Hematopoietic multipotent progenitor cell (in vitro differentiated cells): ENCODE results near the gene QSER1. TPM values are rescaled to one million over a fixed set of nuclear protein-coding genes. Genes with fewer than 3 reads are reported as not detected.
A peak's percentile ranks its signal among the peaks of the same experiment; 100 is the strongest.
"Not testable (repeated sequence)": the region's sequence is repeated elsewhere in the genome, so short reads cannot be mapped to it uniquely, and the experiment has no call there.

Experiments
- DNase-seq, 3 donors: peaks; one replicate each; pipeline ENCODE4 v3.0.0-alpha.2; 2011 to 2015; ENCODE audit warnings: low read depth in 2 of 3, low spot score in 2 of 3
- total RNA-seq: library from RNA; depleted of rRNA; stranded (reverse); fragments of >200 nt; gene quantifications from one replicate; pipeline ENCODE4 v1.2.3, GENCODE V29; 2012

QSER1 gene
- 11.8 TPM for total RNA-seq

DNA sequence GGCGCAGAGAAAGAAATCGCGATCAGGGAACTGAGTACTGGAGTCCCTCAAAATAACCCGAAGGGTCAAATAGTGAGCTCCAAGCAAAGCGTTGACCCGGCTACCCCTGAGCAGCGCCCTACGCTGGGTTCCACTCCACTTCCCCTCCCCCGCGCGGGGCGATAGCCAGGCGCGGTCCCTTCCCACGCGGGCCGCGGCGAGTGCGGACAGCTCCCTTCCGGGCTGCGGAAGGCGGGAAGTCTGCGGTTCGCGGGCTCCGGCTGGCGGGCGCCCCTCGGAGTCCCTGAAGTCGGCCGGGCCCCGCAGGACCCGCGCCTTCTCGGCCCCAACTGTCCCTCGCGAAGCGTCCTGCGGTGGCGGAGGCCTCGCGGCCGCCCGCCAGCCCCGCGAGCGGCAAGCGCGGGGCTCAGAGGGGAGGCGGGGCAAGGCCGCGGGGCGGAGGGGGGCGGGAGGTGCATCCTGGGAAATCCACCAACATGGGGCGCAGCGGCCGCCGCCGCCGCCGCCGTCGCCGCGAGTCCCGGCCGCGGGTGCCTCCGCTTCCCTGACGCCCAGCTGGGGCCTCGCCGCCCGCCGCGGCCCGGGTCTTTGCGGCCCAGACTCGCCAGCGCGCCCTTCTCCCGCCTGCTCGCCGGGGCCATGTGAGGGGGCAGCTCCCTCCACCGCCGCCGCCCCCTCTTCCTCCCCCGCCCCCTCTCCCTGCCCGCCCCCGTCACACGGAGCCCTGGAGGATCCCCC, at the start of gene QSER1:
TSS of gene QSER1 (plus strand) at position 457 of the 738 bp plus-strand sequence. CDS start 315 bp downstream, outside the sequence.
- DNase-seq = peak in 2 of 3 donors; percentile 71 to 75

DNA sequence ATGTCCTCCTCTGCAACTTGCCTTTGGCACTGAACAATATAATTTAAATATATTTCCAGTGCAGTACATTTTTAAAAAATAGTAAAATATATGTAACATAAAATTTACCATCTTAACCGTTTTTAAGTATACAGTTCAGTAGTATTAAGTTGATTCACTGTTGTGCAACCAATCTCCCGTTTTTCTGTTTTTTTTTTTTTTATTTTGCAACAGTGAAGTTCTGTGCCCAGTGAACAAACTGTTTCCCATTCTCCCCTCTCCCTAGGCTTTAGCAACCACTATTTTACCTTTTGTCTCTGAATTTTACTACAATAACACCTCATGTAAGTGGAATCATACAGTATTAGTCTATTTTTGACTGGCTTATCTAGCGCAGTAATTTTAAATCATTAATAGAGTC, 49.1 kb upstream of the QSER1 start:
- DNase-seq = no peak

DNA sequence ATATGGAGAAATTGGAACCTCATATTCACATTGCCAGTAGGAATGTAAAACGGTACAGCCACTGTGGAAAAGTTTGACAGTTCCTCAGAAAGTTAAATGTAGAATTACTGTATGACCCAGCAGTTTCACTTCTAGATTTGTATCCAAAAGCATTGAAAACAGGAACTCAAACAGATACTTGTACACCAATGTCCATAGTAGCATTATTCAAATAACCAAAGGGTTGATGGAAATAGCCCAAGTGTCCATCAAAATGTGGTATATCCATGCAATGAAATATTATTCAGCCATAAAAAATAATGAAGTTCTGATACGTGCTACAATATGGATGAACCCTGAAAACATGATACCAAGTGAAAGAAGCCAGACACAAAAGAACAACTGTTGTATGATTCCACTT, 45.1 kb upstream of the QSER1 start:
- DNase-seq = no peak

DNA sequence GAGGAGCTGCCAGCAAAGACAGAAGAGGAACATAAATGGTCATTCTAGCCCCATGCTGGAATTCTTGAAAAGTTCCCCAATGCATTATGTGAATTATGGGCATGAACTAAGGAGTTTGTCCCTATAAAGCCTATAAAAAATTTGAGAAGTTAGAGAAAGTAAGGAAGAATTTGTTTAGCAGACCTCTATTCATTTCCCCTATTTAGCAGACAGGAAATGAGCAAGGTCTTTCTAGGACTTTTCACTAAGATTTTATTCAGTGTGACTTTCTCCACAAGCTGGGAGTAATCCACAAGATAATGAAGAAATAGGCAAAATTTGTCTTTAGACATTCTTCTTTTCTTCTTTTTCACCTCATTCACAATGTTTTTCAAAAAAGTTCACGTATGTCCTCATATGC, 42.9 kb upstream of the QSER1 start:
- peak in 1 of 3 donors; percentile 3 for DNase-seq

DNA sequence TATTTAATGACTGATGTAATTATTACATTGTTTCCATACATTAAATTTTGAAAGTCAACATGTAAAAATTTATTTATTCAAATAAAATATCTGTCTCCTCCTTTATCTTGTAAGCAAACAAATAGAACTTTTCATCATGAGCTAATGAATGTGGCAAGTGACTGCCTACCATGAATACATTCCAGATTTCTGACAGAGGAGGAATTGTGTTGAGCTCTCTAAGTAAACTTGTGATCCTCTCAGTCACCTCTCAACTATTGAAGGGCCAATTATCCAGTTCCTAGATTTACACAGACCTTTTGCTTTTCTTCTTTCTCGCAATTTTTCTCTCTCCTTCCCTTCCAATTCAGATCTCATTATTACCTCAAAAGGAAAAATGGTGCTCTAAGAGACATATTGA, 41.4 kb upstream of the QSER1 start:
- no peak for DNase-seq

DNA sequence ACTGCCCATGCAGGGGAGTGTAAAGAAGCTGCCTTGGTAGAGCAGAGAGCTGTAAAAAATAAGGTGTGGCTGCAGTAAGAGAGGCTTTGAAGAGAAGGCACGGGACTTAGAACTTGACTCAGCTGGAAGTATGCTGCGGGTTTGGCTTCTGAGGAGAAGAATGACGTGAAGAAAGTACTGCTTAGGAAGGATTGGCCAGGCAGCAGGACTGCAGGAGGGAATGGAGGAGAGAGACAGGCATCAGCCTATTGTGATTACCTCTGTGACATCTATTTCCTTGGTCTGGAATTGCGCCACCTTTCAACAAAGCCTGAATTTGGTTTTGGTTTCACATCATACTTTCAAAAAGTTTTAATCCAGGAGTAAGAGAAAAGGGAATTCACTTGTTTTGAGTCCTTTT, 40.4 kb upstream of the QSER1 start:
- no peak for DNase-seq

DNA sequence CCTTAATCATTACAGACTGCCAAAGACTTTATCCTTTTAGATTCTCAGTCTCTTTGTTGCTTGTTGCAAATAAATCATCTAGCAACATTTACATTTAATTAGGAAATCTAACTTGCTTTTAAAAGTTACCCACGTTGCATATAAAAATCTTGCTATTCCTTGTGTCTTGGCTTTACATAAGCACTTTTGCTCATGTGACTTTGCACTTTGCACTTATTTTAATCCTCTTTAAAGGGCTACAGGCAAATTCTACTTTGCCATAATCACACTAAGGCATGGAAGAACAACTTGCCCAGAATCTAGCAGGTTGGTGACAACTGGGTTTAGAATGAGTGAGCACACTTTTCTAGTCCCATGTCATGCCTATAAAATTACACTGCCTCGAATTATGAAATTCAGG, 37.0 kb upstream of the QSER1 start:
- DNase-seq = no peak

DNA sequence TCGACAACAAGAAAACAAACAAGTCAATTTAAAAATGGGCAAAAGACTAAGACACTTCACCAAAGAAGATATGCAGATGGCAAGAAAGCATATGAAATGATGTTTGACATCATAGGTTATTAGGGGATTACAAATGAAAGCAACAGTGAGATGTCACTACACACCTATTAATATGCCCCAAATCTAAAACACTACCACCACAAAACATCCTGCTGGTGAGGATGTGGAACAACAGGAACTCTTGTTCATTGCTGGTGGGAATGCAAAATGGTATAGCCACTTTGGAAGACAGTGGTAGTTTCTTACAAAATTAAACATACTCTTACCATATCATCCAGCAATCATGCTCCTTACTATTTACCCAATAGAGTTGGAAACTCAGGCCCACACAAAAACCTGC, 33.9 kb upstream of the QSER1 start:
- DNase-seq = peak in 1 of 3 donors; percentile 8

DNA sequence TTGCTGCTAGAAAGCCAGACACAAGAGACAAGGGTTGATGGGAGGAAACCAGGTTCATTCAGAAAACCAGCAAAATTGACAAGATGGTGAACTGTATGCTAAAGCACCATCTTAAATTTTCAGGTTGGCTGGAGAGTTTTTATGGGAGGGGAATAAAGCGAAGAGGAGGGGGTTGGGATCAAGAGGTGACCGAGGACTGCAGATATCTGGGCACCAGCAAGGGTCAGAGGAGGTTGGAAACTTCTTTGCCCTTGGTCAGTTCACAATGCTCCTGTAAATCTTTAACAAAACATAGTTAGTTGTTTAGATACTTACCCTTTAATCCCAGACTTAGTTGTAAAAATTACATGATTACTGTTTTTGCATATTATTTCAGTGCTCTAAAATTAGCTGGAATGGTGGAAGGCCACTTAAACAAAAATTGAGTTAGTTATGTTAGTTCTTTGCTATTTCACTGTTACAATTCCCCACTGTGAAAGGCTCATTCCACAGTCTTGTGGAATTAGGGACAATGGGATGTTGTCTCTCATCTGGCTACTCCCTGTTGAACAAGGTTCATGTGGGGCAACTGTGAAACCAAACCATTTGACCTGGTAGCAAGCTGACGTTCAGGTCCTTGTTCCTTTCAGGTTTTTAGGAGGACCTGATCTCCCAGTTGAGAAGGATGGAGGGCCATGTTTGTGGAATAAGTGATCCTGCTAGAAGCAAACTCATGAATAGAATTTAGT, 30.6 kb upstream of the QSER1 start:
- no peak for DNase-seq

DNA sequence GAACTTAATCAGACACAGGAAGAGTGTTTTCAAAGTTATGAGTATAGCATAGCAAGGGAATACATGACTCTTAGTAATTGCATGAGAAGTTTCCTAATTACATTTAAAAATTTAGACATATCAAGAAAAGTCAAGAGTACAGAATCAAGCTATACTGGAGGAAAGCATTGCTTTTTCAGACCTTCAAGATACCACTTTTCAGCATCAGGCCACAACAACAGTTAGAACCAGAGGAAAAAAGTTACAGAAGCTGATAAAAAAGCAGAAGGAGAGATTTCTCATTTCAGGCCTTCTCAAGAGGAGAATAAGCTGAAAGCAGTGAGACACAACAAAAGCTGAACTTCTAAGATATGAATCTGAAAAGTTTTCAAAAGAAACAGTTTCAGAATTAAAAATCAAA, 28.1 kb upstream of the QSER1 start:
- DNase-seq = no peak

DNA sequence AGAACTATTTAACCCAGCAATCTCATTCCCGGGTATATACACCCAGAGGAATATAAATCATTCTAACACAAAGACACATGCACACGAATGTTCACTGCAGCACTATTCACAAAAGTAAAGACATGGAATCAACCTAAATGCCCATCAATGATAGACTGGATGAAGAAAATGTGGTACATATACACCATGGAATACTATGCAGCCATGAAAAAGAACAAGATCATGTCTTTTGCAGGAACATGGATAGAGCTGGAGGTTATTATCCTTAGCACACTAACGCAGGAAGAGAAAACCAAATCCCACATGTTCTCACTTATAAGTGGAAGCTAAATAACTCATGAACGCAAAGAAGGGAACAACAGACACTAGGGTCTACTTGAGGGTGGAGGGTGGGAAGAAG, 23.9 kb upstream of the QSER1 start:
- not testable (repeated sequence) for DNase-seq

DNA sequence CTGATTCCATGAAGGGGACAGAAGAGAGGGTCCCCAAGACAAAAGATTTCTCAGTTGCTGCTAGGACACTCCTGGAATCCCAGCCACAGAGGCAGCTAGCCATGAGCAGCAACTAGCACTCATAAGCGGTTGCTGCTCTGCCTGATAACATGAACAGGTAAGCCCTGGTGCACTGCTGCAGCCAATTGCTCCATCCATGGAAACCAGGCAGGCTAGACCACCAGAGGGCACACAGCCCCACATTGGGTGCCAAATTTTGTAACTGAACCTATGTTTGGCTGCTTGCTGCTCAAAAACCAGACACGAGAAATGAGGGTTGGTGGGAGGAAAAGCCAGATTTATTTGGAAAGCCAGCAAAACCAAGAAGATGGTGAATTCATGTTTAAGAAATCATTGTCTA, 21.9 kb upstream of the QSER1 start:
- peak in 2 of 3 donors; percentile 35 to 57 for DNase-seq

DNA sequence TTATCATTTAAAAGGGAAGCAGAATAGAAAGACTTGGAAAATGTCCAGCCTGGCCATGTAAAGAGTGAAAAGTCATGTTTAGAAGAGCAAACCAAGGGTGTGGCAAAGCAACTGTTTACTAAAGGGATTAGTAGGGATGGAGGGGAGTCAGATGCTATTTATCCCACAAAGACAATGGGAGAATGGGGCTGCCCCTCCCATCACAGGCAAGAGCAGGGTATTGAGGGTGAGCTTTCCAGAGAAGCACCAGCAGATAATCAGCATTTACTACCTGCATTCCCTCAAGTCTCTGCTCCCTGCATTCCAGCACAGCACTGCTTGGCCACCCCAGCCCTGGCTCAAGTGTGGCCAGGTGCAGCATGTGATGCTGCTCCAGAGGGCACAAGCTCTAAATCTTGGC, 18.5 kb upstream of the QSER1 start:
- no peak for DNase-seq

DNA sequence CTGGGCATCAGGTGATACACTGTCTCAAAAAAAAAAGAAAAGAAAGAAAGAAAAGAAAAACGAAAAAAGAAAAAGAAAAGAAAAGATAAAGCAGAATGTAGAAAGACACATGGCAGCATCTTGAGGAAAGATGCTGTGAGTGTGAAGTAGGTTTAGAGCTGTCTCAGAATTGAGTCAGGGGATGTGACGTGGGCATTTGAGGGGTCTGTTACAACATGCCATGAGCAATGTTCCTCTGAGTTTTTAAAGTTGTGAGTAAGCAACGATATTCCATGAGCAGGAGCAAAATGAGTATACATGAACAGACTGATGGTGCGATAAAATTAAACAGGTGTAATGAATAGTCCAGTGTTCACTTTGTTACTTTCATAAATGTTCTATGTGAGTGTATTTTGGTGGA, 11.3 kb upstream of the QSER1 start:
- no peak for DNase-seq

DNA sequence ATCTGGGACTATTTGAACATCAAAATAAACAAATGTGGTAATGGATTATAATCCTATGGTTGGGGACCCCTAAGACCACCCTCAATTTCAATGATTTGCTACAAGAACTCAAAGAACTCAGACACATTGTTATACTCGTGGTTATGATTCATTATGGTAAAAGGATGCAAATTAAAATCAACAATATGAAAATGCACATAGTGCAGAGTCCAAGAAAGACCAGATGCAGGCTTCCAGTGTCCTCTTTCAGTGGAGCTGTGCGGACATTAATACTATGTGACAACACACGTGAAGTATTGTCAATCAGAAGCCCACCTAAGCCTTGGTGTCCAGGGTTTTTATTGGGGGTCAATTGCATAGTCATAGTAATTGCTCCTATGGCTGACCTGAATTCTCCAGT, 9.2 kb upstream of the QSER1 start:
- DNase-seq = no peak

DNA sequence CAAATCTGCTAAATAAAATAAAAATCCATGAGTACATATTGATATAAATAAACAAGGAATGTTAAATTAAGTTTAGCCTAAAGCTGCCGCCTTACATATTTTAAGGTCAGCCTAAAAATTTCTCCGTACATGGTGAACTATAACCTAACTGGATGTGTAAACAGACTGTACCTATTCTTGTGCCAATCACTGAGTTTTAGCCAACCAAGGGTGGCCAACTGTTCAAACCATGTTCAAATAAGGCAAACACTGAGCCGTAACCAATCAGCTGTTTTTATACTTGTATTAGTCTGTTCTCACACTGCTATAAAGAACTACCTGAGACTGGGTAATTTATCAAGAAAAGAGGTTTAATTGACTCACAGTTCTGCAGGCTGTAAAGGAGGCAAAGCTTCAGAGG, 8.6 kb upstream of the QSER1 start:
- DNase-seq = no peak

DNA sequence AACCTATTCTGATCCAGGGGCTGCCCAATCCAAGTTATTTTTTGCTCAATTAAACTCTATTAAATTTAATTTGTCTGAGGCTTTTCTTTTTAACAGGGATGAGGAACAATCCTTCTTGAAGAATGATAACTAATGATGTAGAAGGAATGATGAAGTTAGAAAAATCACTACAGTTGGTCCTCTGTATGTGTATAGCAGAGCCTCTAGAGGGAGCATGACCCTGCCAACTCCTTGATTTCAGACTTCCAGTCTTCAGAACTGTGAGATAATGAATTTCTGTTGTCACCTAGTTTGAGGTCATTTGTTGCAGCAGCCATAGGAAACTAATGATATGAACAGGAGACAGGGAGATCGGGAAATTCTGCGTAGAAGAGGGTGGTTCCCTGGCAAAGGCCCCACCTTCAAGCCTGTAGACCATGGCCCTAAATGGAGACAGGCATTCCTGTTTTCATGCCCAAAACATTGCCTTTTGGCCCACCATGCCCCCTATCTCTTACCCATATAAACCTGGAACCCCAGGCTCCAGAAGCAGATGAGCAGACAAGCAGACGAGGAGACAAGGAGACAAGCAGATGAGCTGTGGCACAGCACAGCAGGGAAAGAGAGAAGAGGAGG, 7.7 kb upstream of the QSER1 start:
- DNase-seq = peak in 2 of 3 donors; percentile 18 to 30

DNA sequence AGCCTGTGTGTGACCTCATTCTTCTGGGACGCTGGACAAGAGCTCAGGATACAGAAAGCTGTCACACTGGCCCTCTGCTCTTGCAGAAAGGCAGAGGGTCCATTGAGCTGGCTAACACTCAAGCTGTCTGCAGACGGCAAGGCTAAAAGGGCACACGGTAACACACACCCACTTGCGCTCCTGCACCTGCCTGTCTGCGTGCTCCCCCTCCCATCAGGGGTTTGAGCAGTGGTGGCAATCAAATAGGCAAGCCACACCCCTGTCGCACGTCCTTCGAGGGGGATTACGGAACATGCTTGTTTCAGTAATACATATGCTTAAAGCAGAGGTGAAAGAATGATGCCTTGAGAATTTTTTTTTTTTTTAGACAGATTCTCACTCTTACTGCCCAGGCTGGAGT, 7.1 kb upstream of the QSER1 start:
- no peak for DNase-seq

DNA sequence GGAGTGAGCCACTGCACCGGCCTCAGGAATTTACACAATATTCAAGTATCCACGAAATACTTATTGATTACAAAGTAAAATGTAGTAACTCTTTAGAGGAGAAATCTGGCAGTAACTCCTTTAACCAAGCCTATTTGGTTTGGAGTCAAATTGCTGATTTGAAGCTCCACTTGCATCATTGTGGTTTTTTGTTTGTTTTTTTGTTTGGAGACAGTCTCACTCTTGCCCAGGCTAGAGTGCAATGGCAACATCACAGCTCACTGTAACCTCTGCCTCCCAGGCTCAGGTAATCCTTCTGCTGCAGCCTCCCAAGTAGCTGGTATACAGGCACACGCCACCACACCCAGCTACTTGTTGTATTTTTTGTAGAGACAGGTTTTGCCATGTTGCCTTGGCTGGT, 6.4 kb upstream of the QSER1 start:
- no peak for DNase-seq

DNA sequence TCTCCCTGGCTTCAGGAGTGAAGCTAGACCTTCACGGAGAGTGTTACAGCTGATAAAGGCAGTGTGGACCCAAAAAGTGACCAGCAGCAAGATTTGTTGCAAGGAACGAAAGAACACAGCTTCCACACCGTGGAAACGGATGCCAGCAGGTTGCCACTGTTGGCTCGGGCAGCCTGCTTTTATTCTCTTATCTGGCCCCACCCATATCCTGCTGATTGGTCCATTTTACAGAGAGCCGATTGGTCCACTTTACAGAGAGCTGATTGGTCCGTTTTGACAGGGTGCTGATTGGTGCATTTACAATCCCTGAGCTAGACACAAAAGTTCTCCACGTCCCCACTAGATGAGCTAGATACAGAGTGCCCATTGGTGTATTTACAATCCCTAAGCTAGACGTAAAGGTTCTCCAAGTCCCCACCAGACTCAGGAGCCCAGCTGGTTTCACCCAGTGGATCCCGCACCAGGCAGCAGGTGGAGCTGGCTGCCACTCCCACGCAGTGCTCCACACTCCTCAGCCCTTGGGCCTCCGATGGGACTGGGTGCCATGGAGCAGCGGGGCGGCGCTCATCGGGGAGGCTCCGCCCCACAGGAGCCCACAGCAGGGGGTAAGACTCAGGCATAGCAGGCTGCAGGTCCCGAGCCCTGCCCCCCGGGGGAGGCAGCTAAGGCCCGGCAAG, 4.8 kb upstream of the QSER1 start:
- not testable (repeated sequence) for DNase-seq

DNA sequence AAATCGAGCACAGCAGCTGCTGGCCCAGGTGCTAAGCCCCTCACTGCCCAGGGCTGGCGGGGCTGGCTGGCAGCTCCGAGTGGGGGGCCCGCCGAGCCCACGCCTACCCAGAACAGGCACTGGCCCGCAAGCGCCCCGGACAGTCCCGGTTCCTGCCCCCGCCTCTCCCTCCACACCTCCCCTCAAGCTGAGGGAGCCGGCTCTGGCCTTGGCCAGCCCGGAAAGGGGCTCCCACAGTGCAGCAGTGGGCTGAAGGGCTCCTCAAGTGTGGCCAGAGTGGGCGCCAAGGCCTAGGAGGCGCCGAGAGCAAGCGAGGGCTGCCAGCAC, 4.3 kb upstream of the QSER1 start:
- not testable (repeated sequence) for DNase-seq
